ENCODE data around the gene PSMB2.
"Not testable (repeated sequence)": the region's sequence is repeated elsewhere in the genome, so short reads cannot be mapped to it uniquely, and the experiment has no call there.

PSMB2 gene

GRCh38 chr1:35591211-35591610, 50.1 kb downstream of the PSMB2 start:
- DNase-seq: no peak

- no peak for DNase-seq
Measured at GRCh38 chr1:35590476-35591040, 50.8 kb downstream of the PSMB2 start.

GRCh38 chr1:35589516-35590427, 51.6 kb downstream of the PSMB2 start:
- DNase-seq: no peak

- DNase-seq: no peak
Measured at GRCh38 chr1:35588197-35588910, 53.0 kb downstream of the PSMB2 start.

GRCh38 chr1:35587736-35588135, 53.6 kb downstream of the PSMB2 start:
- no peak for DNase-seq

- DNase-seq: no peak
Measured at GRCh38 chr1:35586808-35587207, 54.5 kb downstream of the PSMB2 start.

GRCh38 chr1:35585805-35586204, 55.5 kb downstream of the PSMB2 start:
- not testable (repeated sequence) for DNase-seq

- no peak for DNase-seq
Measured at GRCh38 chr1:35585281-35585680, 56.0 kb downstream of the PSMB2 start.

- DNase-seq: not testable (repeated sequence)
Measured at GRCh38 chr1:35581621-35582020, 59.7 kb downstream of the PSMB2 start.

- DNase-seq: no peak
Measured at GRCh38 chr1:35580949-35581388, 60.4 kb downstream of the PSMB2 start.

- DNase-seq: peak; percentile 68
Measured at GRCh38 chr1:35577071-35577998, 64.0 kb downstream of the PSMB2 start.

GRCh38 chr1:35576766-35577070, 64.6 kb downstream of the PSMB2 start:
- DNase-seq: not testable (repeated sequence)

GRCh38 chr1:35576061-35576765, 65.1 kb downstream of the PSMB2 start:
- no peak for DNase-seq

GRCh38 chr1:35575416-35575958, 65.8 kb downstream of the PSMB2 start:
- no peak for DNase-seq

- no peak for DNase-seq
Measured at GRCh38 chr1:35574655-35575415, 66.5 kb downstream of the PSMB2 start.

- no peak for DNase-seq
Measured at GRCh38 chr1:35574125-35574654, 67.1 kb downstream of the PSMB2 start.

- no peak for DNase-seq
Measured at GRCh38 chr1:35573198-35574124, 67.9 kb downstream of the PSMB2 start, which contains the start of gene TFAP2E. Gene TFAP2E, plus strand, starts transcription at chr1:35573314. Its CDS starts 264 bp downstream, at chr1:35573578.

GRCh38 chr1:35572296-35572695, 69.0 kb downstream of the PSMB2 start:
- no peak for DNase-seq

- no peak for DNase-seq
Measured at GRCh38 chr1:35571263-35571662, 70.1 kb downstream of the PSMB2 start.

Data from CD4-positive, alpha-beta T cell treated with Interleukin-17A for 1 hour (primary cell).